ENCODE data around the gene RCAN2. TPM values are rescaled to one million over a fixed set of nuclear protein-coding genes. Genes with fewer than 3 reads are reported as not detected.

The RCAN2 gene
- polyA plus RNA-seq, 1 donor from 2014 or later = 37.4 TPM

- no peaks in the 10 kb centered on the region for H3K36me3 ChIP-seq (ENCODE audit: insufficient read depth, low read length)
- no peaks in the 10 kb centered on the region for H3K9me2 ChIP-seq (ENCODE audit: insufficient read depth, low read length)
- H3K79me2 ChIP-seq (replicated peaks; ENCODE audit: insufficient read depth, low read length) = no peaks in the 10 kb centered on the region
- no peaks in the 10 kb centered on the region for H3K9me3 ChIP-seq (ENCODE audit: low read length)
- no peaks in the 10 kb centered on the region for H3K27me3 ChIP-seq (ENCODE audit: insufficient read depth, low read depth, low read length)
- no peak overlapping the region for H3K27ac ChIP-seq (ENCODE audit: low read length)
- no peak overlapping the region for H3K4me2 ChIP-seq (ENCODE audit: low read length)
- H3K4me3 ChIP-seq (ENCODE audit: low read length) = no peak overlapping the region
- H3F3A ChIP-seq (ENCODE audit: insufficient read depth, low read length, poor library complexity, severe bottlenecking) = no peaks in the 10 kb centered on the region
- TF ChIP-seq, protein P1, sequence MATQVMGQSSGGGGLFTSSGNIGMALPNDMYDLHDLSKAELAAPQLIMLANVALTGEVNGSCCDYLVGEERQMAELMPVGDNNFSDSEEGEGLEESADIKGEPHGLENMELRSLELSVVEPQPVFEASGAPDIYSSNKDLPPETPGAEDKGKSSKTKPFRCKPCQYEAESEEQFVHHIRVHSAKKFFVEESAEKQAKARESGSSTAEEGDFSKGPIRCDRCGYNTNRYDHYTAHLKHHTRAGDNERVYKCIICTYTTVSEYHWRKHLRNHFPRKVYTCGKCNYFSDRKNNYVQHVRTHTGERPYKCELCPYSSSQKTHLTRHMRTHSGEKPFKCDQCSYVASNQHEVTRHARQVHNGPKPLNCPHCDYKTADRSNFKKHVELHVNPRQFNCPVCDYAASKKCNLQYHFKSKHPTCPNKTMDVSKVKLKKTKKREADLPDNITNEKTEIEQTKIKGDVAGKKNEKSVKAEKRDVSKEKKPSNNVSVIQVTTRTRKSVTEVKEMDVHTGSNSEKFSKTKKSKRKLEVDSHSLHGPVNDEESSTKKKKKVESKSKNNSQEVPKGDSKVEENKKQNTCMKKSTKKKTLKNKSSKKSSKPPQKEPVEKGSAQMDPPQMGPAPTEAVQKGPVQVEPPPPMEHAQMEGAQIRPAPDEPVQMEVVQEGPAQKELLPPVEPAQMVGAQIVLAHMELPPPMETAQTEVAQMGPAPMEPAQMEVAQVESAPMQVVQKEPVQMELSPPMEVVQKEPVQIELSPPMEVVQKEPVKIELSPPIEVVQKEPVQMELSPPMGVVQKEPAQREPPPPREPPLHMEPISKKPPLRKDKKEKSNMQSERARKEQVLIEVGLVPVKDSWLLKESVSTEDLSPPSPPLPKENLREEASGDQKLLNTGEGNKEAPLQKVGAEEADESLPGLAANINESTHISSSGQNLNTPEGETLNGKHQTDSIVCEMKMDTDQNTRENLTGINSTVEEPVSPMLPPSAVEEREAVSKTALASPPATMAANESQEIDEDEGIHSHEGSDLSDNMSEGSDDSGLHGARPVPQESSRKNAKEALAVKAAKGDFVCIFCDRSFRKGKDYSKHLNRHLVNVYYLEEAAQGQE (IDR thresholded peaks at IDR 0.05; ENCODE audit: borderline replicate concordance) = no peak
- no peak for TF ChIP-seq POLR2AphosphoS5 (IDR thresholded peaks at IDR 0.05)
- no peak for TF ChIP-seq EZH2 (IDR thresholded peaks at IDR 0.05; ENCODE audit: borderline replicate concordance, insufficient read depth, low read length, poor library complexity, severe bottlenecking)
- no peak for TF ChIP-seq SMC3 (conservative IDR thresholded peaks at IDR 0.05; ENCODE audit: poor library complexity)
- TF ChIP-seq, protein P2, sequence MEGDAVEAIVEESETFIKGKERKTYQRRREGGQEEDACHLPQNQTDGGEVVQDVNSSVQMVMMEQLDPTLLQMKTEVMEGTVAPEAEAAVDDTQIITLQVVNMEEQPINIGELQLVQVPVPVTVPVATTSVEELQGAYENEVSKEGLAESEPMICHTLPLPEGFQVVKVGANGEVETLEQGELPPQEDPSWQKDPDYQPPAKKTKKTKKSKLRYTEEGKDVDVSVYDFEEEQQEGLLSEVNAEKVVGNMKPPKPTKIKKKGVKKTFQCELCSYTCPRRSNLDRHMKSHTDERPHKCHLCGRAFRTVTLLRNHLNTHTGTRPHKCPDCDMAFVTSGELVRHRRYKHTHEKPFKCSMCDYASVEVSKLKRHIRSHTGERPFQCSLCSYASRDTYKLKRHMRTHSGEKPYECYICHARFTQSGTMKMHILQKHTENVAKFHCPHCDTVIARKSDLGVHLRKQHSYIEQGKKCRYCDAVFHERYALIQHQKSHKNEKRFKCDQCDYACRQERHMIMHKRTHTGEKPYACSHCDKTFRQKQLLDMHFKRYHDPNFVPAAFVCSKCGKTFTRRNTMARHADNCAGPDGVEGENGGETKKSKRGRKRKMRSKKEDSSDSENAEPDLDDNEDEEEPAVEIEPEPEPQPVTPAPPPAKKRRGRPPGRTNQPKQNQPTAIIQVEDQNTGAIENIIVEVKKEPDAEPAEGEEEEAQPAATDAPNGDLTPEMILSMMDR (IDR thresholded peaks at IDR 0.05; ENCODE audit: poor library complexity, severe bottlenecking) = no peak
- no peak for TF ChIP-seq MXI1 (conservative IDR thresholded peaks at IDR 0.05; ENCODE audit: poor library complexity, severe bottlenecking)
- no peak for TF ChIP-seq TAF1 (IDR thresholded peaks at IDR 0.05; ENCODE audit: low read depth)
- TF ChIP-seq EP300 (conservative IDR thresholded peaks at IDR 0.05; ENCODE audit: poor library complexity, severe bottlenecking) = no peak
- TF ChIP-seq RAD21 (conservative IDR thresholded peaks at IDR 0.05) = no peak
- no peak overlapping the region for H3K9ac ChIP-seq (ENCODE audit: low read length)
- H2AFZ ChIP-seq (ENCODE audit: low read depth, low read length) = no peak overlapping the region
- no peaks in the 10 kb centered on the region for H4K20me1 ChIP-seq (ENCODE audit: insufficient read depth)
Observed at GRCh38 chr6:46254331-46254730, 236.9 kb downstream of the RCAN2 start.

DNA sequence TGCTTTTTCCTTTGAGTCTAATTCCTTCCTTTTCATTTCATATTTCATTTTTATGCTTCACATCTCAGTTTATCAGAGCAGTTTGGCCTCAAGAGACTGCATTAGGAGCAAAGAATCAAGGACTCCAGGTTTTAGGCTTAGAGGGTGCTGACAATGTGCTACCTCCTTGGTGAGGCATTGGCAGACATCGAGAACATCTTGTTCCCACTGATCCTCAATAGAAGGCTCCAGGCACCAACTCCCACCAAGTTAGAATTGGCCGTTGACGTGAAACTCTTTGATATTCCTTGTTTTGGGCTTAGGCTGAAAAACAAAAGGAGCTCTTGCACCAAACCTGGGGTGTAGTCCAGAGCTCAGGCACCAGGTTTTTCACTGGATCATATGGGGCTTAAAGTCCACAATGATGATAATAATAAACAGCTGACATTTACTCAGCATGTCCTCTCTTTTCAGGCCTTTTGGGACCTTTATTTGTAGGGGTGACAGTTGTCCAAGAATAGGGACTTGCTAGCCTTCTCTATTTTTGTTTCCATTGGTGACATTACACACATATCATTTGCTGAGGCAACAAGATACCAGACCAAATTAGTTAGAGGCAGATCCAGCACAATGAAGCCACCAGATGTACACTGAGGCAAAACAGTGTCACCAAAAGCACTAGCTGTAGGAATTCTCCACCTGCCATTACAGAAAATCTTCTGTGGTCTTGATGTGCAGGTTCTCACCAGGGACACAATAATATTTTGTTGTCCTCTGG is 239.5 kb downstream of the RCAN2 start:
- H3K79me2 ChIP-seq (replicated peaks; ENCODE audit: insufficient read depth, low read length) = no peaks in the 10 kb centered on the region
- no peaks in the 10 kb centered on the region for H3K9me3 ChIP-seq (ENCODE audit: low read length)
- no peak overlapping the region for H3K4me3 ChIP-seq (ENCODE audit: low read length)
- TF ChIP-seq SMC3 (conservative IDR thresholded peaks at IDR 0.05; ENCODE audit: poor library complexity) (no peak), EP300 (conservative IDR thresholded peaks at IDR 0.05; ENCODE audit: poor library complexity, severe bottlenecking) (no peak), TAF1 (IDR thresholded peaks at IDR 0.05; ENCODE audit: low read depth) (no peak), POLR2AphosphoS5 (IDR thresholded peaks at IDR 0.05) (no peak), RAD21 (conservative IDR thresholded peaks at IDR 0.05) (no peak)
- TF ChIP-seq, protein P2 (IDR thresholded peaks at IDR 0.05; ENCODE audit: poor library complexity, severe bottlenecking) = no peak
- no peak overlapping the region for H2AFZ ChIP-seq (ENCODE audit: low read depth, low read length)
- H4K20me1 ChIP-seq (ENCODE audit: insufficient read depth) = no peaks in the 10 kb centered on the region
- no peaks in the 10 kb centered on the region for H3K27me3 ChIP-seq (ENCODE audit: insufficient read depth, low read depth, low read length)
- H3F3A ChIP-seq (ENCODE audit: insufficient read depth, low read length, poor library complexity, severe bottlenecking) = no peaks in the 10 kb centered on the region
- no peaks in the 10 kb centered on the region for H3K9me2 ChIP-seq (ENCODE audit: insufficient read depth, low read length)
- H3K4me2 ChIP-seq (ENCODE audit: low read length) = no peak overlapping the region
- H3K36me3 ChIP-seq (ENCODE audit: insufficient read depth, low read length) = no peaks in the 10 kb centered on the region
- H3K9ac ChIP-seq (ENCODE audit: low read length) = no peak overlapping the region
- H3K27ac ChIP-seq (ENCODE audit: low read length) = no peak overlapping the region
